ENCODE measurements around the gene TSPAN2.
A peak's percentile ranks its signal among the peaks of the same experiment; 100 is the strongest.

TSPAN2 gene

DNA sequence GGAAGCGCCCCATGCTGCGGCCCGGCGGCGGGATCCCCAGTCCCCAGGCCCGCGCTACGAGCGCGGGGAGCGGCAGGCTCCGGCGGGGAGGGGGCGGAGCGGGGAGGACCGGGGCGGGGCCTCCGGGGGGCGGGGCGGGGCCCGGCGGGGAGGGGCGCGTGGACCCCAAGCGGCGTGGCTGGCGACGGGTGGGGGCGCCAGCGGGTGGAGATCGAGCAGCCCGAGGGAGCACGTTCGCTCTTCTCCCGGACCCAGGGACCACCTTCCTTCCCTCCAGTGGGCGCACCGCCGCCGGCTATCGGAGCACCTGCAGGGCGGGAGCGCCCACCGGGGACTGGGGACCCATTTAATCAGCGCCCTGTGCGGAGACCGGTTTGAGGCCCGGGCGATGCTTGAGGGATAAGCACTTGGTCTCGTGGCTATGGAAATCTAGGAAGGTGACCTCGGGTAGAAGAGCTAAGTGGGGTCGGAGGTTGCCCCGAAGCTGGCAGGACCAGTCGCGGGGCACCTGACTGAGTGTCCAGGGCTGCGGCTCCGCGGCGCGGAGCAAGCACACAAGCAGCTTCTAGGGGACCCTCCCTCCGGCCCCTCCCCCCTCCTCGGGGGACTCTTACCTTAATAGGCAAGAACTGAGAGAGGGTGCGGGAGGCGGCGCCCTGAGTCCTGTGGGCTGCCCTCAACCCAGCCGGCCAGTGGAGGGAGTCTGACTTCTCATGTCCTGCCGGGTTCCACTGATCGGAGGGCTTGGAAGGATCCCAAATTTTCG lies at the start of gene TSPAN2:
Gene TSPAN2 (minus strand): TSS at position 84 of the 766 bp plus-strand sequence. CDS start 71 bp downstream, at position 13.
- DNase-seq (ENCODE audit: low spot score) = peak; percentile 24

DNA sequence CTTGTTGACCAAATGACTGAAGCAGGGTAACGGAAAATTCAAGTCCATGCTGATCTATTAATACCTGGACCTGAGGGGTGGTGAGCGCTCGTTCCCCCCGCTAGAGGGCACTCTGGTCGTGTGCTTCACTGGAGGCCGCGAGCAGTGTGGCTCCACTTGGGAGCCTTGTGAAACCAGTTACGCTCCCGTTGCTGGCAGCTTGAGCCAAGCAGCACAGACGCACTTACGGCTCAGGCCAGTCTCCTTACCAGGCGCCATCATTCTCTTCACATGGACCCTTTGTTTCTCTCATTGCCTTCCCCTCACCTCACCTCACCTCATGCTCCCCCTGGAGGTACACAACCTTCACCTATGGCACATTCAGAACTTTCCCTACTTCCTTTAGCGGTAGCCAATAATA lies 49.7 kb upstream of the TSPAN2 start:
- peak; percentile 78 for DNase-seq (ENCODE audit: low spot score)

DNA sequence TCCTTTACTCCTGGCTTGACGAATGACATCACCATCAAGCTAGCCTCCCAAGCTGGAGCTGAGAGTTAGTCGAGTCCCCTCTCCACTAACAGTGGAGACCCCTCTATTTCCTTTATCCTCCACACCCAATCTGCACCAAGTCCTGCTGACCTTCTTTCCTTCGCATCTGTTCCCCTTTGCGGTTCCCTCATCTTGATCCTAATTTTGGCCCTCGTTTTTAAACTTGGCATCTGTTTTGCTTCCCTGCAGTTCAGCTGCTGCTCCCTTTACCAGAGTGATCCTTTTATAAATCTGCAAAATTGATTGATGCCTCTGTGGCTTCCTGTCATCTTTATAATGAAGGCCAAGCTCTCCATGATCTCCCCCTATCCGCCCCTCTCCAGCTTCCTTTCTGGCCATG lies 49.0 kb upstream of the TSPAN2 start:
- DNase-seq (ENCODE audit: low spot score) = no peak

DNA sequence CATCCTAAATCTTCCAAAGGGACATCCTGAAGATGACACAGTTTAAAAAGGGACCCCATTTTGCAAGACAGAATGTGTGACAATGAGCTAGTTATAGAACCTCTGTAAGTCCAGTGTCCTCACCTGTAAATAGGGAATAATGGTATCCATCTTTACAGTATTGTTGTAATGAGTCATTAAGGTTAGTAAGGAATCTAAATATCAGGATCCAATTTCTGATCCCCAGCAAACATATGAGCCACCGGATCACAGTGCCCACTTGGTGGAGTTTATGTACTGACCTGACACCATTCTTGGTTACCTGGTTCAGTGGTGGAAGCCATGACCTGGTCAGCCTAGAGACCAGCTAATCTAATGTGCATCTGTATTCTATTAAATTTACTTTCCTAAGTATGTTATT lies 47.9 kb upstream of the TSPAN2 start:
- no peak for DNase-seq (ENCODE audit: low spot score)

DNA sequence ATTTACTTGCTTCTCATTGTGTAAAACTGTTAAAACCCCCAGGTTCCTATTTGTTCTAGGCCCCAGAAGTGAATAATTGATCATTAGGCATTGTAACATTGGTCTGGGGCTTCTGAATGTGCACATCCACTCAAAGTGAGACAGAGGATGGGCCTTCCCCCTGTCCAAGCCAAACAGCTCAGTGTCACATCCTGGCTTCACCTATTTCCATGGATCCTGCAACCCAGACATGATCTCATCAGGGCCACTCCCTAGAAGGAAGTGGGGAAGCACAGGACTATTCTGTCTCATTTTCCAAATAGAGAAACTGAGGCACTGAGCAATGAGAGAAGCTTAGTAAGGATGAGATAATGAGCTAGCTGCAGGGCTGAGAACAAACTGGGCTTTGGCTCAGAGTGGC lies 47.4 kb upstream of the TSPAN2 start:
- no peak for DNase-seq (ENCODE audit: low spot score)

DNA sequence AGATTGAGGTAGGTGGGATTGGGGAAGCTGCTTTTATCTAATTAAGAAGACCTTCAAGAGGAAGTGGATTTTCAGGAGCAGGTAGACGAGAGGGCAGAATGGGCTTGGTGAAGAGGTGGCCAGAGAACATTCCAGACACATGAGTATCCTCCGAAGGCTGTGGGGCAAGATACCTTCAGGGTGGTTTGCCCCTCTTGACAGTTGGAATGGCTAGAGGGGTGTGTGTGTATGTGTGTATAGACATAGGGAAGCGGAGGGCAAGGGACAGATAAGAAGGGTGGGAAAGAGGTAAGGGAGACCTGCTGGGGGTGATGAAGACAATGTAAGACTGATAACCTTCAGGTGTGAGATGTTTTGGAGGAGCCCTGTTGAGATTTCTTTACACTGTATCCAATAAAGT lies 46.8 kb upstream of the TSPAN2 start:
- no peak for DNase-seq (ENCODE audit: low spot score)

DNA sequence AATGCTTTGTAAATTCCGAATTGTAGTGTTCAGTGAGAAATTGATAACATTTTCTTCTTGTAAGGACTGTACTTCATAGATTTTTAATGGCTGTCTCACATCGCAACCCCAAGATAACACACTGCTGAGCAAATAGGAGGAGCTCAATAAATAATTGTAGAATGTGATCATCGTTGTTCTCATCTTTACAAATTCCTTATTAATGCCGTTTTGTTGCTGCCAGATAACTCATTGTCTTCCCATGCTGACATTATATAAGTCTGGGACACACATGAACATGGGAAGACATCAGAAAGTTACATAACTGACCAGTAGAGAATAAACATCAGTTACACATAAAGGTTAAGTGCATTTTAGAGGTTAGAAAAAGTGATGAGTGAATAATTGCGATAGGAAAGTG lies 46.4 kb upstream of the TSPAN2 start:
- no peak for DNase-seq (ENCODE audit: low spot score)

DNA sequence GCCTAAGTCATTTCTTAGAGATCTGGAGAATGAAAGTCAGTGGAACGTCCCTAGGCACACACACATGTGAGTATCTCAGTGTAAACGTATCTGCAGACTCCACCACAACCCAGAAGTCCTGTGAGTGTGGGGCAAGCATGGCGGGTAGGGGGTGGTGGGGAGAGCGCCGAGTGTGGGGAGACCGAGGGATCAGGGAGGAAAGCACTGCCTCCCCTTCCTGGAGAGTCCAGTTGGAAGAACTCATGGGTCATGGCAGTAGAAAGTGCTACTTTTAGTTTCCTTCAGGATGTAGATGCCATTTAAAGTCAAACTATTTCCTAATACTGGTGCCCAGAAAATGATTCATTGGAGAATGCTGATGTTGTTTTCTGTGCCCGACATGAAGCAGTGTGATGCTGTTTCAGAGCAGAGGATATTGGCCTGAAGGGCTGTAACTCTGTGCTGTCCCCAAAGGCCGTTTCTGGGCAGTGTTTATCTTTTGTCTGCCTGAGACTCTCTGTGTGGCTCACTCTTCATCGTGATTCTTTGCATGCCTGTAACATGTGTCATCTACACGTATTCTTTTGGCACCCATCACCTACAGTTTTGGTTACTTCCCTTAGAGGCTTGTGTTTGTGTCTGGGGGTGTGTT lies 45.7 kb upstream of the TSPAN2 start:
- peak; percentile 70 for DNase-seq (ENCODE audit: low spot score)

DNA sequence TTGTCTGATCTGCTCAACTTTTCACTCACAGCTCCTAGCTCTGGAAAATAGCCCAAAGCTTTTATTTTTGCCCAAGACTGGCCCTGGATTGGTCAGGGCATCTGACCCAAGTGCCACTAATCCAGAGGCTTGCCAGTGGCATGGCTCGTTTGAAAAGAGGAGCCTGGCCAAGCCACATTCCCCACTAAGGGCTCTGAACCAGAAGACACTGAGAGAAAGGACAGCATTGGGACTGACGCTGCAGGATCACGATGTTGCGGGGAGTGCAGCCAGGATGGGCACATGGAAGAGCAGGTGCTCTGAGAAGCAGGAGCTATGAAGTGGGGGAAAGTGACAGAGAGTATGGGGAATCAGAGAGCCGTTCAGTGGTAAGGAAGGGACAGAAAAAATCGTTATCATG lies 44.9 kb upstream of the TSPAN2 start:
- no peak for DNase-seq (ENCODE audit: low spot score)

DNA sequence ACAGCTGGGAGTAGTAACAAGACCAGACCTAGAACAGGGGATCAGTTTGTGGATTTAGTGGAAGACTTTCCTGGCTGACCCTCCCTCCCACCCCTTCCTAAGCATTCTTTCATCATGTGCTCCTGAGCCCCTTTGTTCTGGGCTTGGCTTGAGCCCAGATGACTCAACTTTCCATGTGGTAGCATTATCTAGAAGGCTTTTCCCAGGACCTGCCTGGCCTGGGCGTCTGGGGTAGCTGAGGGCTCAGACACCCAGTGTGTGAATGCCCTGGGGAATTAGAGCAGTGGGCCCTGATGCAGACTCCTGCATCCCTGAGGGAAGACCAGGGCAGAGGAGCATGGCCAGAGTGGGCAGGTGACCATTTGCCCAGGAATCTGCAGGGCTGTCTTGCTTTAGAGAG lies 44.1 kb upstream of the TSPAN2 start:
- no peak for DNase-seq (ENCODE audit: low spot score)

DNA sequence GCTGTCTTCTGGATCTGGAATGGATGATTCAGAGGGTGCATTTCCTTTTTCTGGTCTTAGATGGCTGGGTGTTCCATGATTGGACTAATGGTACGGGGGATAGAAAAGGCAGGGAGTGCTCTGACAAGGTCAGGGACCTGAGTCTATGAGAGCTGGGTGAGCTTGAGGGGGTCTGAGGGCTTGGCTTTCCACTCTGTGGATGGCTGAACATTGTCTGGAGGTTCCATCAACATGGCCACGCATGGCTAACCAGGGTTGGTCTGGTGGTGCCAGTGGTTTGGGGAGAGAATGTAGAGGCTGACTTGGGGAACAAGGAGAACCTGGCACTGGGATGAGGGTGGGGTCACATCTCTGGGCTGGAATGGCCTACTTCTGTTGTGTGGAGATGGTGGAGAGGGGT lies 41.5 kb upstream of the TSPAN2 start:
- DNase-seq (ENCODE audit: low spot score) = no peak

DNA sequence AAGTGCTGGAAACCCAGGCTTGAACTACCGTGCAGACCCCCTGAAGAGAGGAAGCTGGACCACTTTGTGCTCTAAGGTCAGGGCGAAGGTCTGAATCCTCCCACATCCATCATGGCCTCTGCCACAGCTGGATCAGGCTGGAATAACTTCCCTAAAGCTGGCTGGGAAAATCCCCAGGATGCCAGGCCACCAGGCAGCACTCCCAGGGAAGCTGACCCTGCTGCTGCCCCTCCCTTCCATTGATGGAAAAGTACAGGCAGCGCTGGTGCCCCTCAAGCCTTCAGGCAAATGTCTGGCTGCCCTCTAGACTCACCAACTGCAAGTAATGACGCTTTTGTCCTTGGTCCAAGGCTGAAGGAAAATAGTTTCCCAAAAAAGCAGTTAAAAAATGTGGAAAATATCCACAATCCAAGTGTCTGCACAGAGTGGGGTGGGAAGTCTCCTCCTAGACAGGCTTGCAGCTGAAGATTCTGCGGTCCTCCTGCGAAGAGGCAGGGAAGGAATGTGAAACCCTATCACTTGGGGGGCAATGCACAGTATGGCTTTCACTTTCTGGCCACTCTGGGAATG lies 39.9 kb upstream of the TSPAN2 start:
- DNase-seq (ENCODE audit: low spot score) = no peak

DNA sequence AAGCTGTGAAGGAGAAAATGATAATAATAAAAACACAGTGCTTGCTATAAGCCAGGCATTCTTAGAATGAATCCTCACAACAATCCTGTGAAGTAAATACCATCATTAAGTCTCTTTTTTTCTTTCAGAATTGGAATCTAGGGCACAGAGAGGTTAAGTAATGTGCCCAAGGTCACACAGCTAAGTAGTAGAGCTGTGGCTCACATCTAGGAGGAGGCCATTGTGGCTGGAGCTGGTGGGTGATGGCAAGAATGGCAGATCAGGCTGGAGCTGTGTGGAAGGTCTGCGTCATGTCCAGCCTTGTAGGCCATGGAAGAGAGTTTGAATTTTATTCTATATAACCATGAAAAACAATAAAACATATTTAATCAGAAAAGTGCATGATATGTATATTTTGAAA lies 38.2 kb upstream of the TSPAN2 start:
- no peak for DNase-seq (ENCODE audit: low spot score)

DNA sequence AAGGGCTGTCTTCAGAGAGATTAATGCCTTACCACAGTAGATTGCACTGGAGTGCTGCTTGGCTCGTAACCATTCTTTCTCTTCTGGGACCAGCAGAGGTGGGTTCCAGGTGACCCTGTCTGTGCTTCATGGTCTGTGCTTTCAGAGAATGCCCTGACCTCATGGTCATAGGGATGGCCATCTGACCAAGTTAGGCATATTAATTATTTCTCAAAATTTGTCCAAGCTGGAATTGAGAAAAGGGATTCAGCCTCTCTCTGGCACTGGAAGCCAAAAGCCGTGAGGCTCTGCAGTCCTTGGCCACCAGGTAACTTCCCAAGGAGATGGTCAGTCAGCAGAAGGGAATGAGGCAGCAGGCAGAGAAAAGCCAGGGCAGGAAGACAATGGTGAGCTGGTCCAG lies 37.2 kb upstream of the TSPAN2 start:
- DNase-seq (ENCODE audit: low spot score) = no peak

DNA sequence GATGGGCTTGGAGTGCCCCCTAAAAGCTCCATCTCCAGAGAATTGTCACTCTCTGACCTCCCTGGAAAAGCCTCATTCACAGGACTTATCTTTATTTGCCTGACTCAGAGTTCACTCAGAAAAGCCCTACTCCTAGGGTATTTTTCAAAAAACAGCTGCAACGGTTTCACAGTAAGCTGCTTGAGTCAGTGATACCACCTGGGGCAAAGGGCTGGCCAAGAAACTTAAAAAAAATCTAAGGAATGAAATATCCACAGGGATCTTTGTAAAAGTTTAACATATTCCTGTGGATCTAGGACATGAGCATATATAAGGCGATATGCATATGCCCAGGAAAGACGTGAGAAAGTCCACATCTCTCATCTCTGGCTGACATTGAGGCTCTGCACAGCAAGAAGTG lies 33.8 kb upstream of the TSPAN2 start:
- DNase-seq (ENCODE audit: low spot score) = no peak

DNA sequence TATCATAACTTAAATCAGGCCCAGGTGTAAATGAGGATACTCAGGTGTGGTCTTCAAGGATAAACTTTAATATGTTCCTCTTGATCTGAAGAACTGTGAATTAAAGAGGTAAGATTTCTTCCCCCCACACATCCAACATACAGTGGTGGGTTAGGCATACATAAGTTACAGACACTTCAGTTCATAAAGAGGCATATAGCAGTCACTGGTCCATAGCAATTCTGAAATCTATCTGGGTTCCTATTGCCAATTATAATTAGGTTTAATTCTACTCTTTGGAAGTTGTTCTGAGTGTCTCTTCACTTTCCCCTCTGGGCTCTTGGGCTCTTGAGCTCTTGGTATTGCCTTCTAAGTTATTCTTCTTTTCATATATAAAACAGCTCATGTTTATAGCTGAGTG lies 32.5 kb upstream of the TSPAN2 start:
- DNase-seq (ENCODE audit: low spot score) = no peak

DNA sequence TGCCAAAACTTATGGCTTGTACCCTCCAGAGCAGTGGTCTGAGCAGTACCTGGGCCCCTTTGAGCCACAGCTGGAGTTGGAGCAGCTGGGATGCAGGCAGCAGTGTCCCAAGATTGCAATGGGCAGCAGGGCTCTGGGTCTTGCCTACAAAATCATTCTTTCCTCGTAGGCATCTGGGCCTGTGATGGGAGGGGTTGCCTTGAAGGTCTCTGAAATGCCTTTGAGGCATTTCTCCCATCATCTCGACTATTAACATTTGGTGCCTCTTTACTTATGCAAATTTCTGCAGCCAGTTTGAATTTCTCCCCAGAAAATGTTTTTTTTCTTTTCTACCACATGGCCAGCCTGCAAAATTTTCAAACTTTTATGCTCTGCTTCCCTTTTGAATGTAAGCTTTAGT lies 31.0 kb upstream of the TSPAN2 start:
- DNase-seq (ENCODE audit: low spot score) = no peak

DNA sequence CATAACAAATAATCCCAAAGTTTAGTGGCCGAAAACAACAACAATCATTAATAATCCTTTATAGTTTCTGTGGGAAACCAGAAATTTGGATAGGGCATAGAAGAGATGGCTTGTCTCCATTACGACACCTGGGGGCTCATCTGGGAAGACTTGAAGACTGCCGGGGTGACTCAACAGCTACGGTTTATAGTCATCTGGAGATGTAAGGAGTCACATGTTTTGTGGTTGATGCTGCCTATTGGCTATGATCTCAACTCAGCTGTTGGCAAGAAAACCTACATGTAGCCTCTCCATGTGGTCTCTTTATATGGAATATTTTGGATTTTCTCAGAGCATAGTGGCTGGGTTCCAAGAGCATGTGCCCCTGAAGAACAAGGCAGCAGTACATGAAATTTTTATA lies 29.3 kb upstream of the TSPAN2 start:
- DNase-seq (ENCODE audit: low spot score) = no peak

DNA sequence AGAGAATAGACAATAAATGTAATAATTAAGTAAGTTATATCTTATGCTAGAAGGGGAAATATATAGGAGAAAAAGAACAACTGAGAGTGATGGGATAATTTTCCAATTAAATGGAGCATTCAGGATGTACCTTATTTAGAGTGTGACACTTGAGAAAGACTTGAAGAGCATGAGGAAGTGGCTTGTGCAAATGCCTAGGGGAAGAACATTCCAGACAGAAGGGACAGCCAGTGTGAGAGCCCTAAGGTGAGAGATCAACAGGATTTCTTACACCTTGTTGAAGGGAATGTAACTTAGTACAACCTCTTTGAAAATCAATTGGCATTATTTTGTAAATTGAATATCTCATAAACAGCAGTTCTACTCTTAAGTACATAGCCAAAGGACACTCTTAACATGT lies 28.8 kb upstream of the TSPAN2 start:
- DNase-seq (ENCODE audit: low spot score) = no peak

DNA sequence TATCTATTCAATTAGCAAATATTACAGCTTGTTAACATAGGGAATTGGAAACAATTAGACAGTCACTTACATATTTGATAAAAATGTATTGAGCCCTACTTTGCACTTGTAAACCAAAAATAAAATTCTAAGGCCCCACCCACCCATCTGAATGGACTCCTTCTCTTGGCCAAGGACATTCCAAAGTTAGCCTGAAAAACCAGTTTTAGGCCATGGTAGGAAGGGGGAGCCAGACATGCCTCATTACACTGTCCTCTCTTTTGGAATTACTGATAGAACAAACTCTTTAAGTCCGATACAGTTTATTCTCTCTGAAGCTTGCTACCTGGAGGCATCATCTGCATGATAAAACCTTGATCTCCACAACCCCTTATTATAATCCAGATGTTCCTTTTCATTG lies 28.0 kb upstream of the TSPAN2 start:
- DNase-seq (ENCODE audit: low spot score) = no peak

DNA sequence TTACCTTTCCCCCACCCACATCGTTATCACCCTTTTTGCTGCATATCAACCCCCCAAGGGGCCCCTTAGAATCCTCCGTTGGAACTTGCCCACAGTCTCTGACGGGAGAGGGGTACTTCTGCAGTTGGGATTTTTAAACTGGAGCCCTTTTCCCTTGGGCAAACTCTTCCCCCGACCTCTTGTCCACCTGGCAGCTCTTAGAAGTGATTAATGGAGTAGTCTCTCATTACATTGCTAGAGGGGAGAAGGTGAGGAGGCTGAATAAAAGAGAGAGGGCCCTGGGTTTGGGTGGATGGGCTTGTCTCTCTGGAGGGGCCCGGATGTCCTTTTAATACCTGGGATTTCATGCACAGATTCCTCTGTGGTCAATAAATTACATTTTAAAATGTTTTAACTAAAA lies 27.2 kb upstream of the TSPAN2 start:
- DNase-seq (ENCODE audit: low spot score) = no peak

DNA sequence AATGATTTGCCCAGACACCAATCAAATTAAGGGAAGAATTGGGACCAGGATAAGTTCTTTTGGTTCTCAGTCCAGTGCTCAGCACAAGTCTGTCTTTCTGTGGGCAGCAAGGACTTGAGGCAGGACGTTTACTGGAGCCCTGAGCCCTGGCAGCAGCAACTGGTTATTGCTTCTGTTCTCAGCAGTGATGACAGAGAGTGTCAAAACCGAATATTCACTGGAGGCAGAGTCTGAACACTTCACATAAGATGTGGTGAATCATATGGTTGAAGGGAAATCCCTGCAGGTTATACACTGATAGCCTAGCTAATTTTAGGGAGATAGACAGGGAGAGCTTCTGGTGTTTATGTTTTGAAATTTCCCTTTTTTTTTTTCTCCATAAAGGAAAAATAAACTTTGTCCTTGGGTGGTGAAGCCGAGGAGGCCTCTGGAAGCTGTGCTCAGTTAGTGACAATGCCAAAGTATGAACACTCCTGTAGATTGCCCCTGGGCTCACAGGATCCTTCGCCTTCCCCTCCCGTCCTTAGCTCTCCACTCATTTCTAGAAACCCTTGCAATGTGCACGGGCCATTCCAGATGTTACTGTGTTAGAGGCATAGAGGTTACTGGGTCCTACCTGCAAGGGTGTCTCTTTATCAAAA lies 26.3 kb upstream of the TSPAN2 start:
- no peak for DNase-seq (ENCODE audit: low spot score)

DNA sequence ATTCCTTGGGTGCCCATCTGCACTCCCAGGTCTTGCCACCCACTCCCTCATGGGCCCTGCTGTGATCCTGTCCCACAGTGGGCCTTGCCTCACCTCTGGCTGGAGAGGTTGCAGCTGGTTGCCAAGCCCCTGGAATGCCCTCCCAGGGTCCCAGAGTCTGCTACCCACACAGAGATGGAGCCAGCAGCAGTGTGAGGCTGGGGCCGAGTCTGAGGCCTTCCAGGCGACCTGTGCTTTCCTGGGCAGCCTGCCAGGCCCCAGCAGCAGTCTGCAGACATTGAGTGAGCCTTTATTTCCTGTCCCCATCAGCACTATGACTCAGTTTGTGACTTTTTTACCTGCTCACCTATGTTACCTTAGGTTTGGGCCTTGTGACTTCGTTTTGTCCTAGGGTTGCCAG lies 25.0 kb upstream of the TSPAN2 start:
- DNase-seq (ENCODE audit: low spot score) = no peak

Data from hepatic stellate cell (primary cell).